GM23338 (cell line): ENCODE results near the gene CENPO. TPM values are rescaled to one million over a fixed set of nuclear protein-coding genes. Genes with fewer than 3 reads are reported as not detected.

Experiments used
- ATAC-seq: fragments of 200-7000 bp; cut with Tn5 transposase; 3 replicates; pipeline ENCODE4 v1.9.1; 2020
- DNase-seq: peaks from one replicate; pipeline ENCODE4 v3.0.0-alpha.2; 2015; ENCODE audit warnings: low spot score
- H2AFZ ChIP-seq: fragments of 200-600 bp; sonication (generic); 2 replicates; pipeline ENCODE4 v1.8.0; 2016; ENCODE audit warnings: antibody characterized with exemption, mild to moderate bottlenecking, moderate library complexity
- H3F3A ChIP-seq: fragments of 200-600 bp; sonication (generic); replicated peaks from 2 replicates; pipeline ENCODE4 v1.8.0; 2017; ENCODE audit warnings: antibody characterized with exemption, mixed run types, low read depth
- H3K27ac ChIP-seq: fragments of 200-600 bp; sonication (generic); 2 replicates; pipeline ENCODE4 v1.6.1; 2016; ENCODE audit warnings: low read depth
- H3K27me3 ChIP-seq: fragments of 200-600 bp; sonication (generic); 2 replicates; pipeline ENCODE4 v1.8.0; 2016; ENCODE audit warnings: mild to moderate bottlenecking, mixed run types, moderate library complexity; ENCODE audit not compliant: insufficient read depth
- H3K36me3 ChIP-seq: fragments of 200-600 bp; sonication (generic); 2 replicates; pipeline ENCODE4 v1.8.0; 2016; ENCODE audit warnings: mild to moderate bottlenecking; ENCODE audit not compliant: insufficient read depth
- H3K4me1 ChIP-seq: fragments of 200-600 bp; sonication (generic); 2 replicates; pipeline ENCODE4 v1.8.0; 2016; ENCODE audit warnings: mild to moderate bottlenecking, moderate library complexity; ENCODE audit not compliant: insufficient read depth
- H3K4me2 ChIP-seq: fragments of 200-600 bp; sonication (generic); 2 replicates; pipeline ENCODE4 v1.7.1; 2017; ENCODE audit warnings: mixed run types
- H3K4me3 ChIP-seq: fragments of 200-600 bp; sonication (generic); 2 replicates; pipeline ENCODE4 v1.6.1; 2016; ENCODE audit warnings: mixed run types
- H3K79me2 ChIP-seq: fragments of 200-600 bp; sonication (generic); replicated peaks from 2 replicates; pipeline ENCODE4 v1.8.0; 2017; ENCODE audit warnings: mild to moderate bottlenecking; ENCODE audit not compliant: insufficient read depth
- H3K9me2 ChIP-seq: fragments of 200-600 bp; sonication (generic); 2 replicates; pipeline ENCODE4 v1.8.0; 2017; ENCODE audit not compliant: insufficient read depth
- H4K20me1 ChIP-seq: fragments of 200-600 bp; sonication (generic); replicated peaks from 2 replicates; pipeline ENCODE4 v1.8.0; 2017; ENCODE audit warnings: mild to moderate bottlenecking; ENCODE audit not compliant: insufficient read depth
- H3K27ac Mint-ChIP-seq: 2 replicates; pipeline ENCODE4 v1.8.0; 2020; ENCODE audit warnings: inconsistent platforms, mild to moderate bottlenecking, moderate library complexity, mixed read lengths
- H3K27me3 Mint-ChIP-seq: 3 replicates; pipeline ENCODE4 v1.8.0; 2022; ENCODE audit warnings: low read depth, mild to moderate bottlenecking, moderate library complexity, mixed read lengths, inconsistent platforms; ENCODE audit not compliant: insufficient read depth, poor library complexity
- H3K36me3 Mint-ChIP-seq: 3 replicates; pipeline ENCODE4 v1.8.0; 2021; ENCODE audit warnings: low read depth, mild to moderate bottlenecking, inconsistent platforms, moderate library complexity, mixed read lengths
- H3K4me1 Mint-ChIP-seq: 3 replicates; pipeline ENCODE4 v1.8.0; 2020; ENCODE audit warnings: mild to moderate bottlenecking, inconsistent platforms, mixed read lengths
- H3K4me3 Mint-ChIP-seq: 3 replicates; pipeline ENCODE4 v1.8.0; 2021; ENCODE audit warnings: moderate library complexity, mild to moderate bottlenecking, inconsistent platforms, mixed read lengths
- H3K9me3 Mint-ChIP-seq: 3 replicates; pipeline ENCODE4 v1.8.0; 2020; ENCODE audit warnings: moderate library complexity, mild to moderate bottlenecking, inconsistent platforms, mixed read lengths
- CREB1 ChIP-seq: fragments of 250-450 bp; sonication (Bioruptor Pico); IDR thresholded peaks from 2 replicates; pipeline ENCODE4 v1.5.0; 2020; ENCODE audit warnings: low read depth, mild to moderate bottlenecking, moderate library complexity
- EZH2 ChIP-seq: fragments of 200-600 bp; sonication (generic); IDR thresholded peaks from one replicate; pipeline ENCODE4 v1.8.0; 2017; ENCODE audit warnings: antibody characterized with exemption, mild to moderate bottlenecking, low read depth; ENCODE audit not compliant: unreplicated experiment
- EZH2phosphoT487 ChIP-seq: fragments of 200-600 bp; sonication (generic); IDR thresholded peaks from one replicate; pipeline ENCODE4 v1.8.1; 2018; ENCODE audit warnings: antibody characterized with exemption; ENCODE audit not compliant: unreplicated experiment
- JUNB ChIP-seq: IDR thresholded peaks from one replicate; pipeline ENCODE4 v1.6.1; 2016; ENCODE audit warnings: antibody characterized with exemption; ENCODE audit not compliant: unreplicated experiment
- POLR2AphosphoS5 ChIP-seq: IDR thresholded peaks from 2 replicates; pipeline ENCODE4 v1.6.1; 2016; ENCODE audit warnings: antibody characterized with exemption, low read depth
- STAT1 ChIP-seq: IDR thresholded peaks from one replicate; pipeline ENCODE4 v1.6.1; 2016; ENCODE audit warnings: antibody characterized with exemption; ENCODE audit not compliant: unreplicated experiment
- ZNF331 ChIP-seq: fragments of 250-450 bp; sonication (Bioruptor Pico); IDR thresholded peaks from 2 replicates; pipeline ENCODE4 v1.5.0; 2020; ENCODE audit warnings: low read depth, mild to moderate bottlenecking, moderate library complexity
- polyA plus RNA-seq: library from polyadenylated mRNA; unstranded; fragments of >200 nt; fragmentation: Nextera tagmentation; extraction: Ambion mirVana; gene quantifications from 2 replicates; pipeline ENCODE4 v1.2.1, GENCODE V29; 2016
- total RNA-seq: library from RNA; depleted of rRNA; stranded (reverse); fragments of >200 nt; shearing (Covaris generic); gene quantifications from 2 replicates; pipeline ENCODE4 v1.2.3, GENCODE V29; 2014
- TF ChIP-seq, protein P1 (sequence below): fragments of 250-450 bp; sonication (Bioruptor Pico); IDR thresholded peaks from 2 replicates; pipeline ENCODE4 v1.5.0; 2020; ENCODE audit warnings: mild to moderate bottlenecking, moderate library complexity
- TF ChIP-seq, protein P2 (sequence below): IDR thresholded peaks from one replicate; pipeline ENCODE4 v1.6.1; 2018; ENCODE audit warnings: antibody characterized with exemption; ENCODE audit not compliant: unreplicated experiment
- TF ChIP-seq, protein P3 (sequence below), 2 experiments: fragments of 200-600 bp in 1 of 2; sonication (generic) in 1 of 2; conservative IDR thresholded peaks; 2 replicates each; pipeline versions ENCODE4 v1.5.1 to v1.6.1; 2016 to 2017; ENCODE audit warnings: antibody characterized with exemption in 2 of 2, low read depth in 2 of 2, mild to moderate bottlenecking in 2 of 2, moderate library complexity in 1 of 2

CENPO gene
- total and polyA plus RNA-seq, 2 experiments from 2014 or later = 27.0 to 44.7 TPM

DNA sequence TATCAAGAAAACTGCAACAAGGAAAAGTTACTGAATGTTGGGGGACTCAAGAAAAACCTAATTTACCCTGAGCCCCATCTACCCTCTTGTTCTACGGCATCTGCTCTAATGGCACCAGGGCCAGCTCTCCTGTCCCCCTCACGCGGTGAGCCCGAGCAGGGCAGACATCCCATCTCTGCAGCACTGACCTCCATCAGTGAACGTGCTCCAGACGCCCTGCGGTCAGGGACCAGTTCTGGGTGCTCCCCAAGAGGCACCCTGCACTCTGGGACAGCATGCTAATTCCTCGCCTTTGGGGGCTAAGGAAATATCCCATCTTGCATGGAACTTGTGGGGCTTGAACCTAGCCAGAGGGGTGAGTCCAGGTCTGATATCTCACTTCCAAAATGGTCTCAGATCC, 43.0 kb downstream of the CENPO start:
- Histone ChIP-seq H3K79me2 (no peaks in the 10 kb centered on the region), H3K27me3 (no peaks in the 10 kb centered on the region), H3K4me2 (no peak overlapping the region), H2AFZ (no peak overlapping the region), H4K20me1 (no peaks in the 10 kb centered on the region), H3K36me3 (no peaks in the 10 kb centered on the region), H3K9me2 (no peaks in the 10 kb centered on the region), H3K27ac (no peak overlapping the region), H3K4me1 (0 out of 2 replicates have a peak, but pooled peaks cover 3% of the 10 kb centered on the region), H3F3A (no peaks in the 10 kb centered on the region), H3K4me3 (no peak overlapping the region)
- H3K27me3 Mint-ChIP-seq = peaks cover 9% of the 10 kb centered on the region
- DNase-seq (no peak), ATAC-seq (no peak)
- H3K36me3 Mint-ChIP-seq = peaks cover 44% of the 10 kb centered on the region
- no peak overlapping the region for H3K27ac Mint-ChIP-seq
- no peak overlapping the region for H3K4me3 Mint-ChIP-seq
- TF ChIP-seq, protein P1, sequence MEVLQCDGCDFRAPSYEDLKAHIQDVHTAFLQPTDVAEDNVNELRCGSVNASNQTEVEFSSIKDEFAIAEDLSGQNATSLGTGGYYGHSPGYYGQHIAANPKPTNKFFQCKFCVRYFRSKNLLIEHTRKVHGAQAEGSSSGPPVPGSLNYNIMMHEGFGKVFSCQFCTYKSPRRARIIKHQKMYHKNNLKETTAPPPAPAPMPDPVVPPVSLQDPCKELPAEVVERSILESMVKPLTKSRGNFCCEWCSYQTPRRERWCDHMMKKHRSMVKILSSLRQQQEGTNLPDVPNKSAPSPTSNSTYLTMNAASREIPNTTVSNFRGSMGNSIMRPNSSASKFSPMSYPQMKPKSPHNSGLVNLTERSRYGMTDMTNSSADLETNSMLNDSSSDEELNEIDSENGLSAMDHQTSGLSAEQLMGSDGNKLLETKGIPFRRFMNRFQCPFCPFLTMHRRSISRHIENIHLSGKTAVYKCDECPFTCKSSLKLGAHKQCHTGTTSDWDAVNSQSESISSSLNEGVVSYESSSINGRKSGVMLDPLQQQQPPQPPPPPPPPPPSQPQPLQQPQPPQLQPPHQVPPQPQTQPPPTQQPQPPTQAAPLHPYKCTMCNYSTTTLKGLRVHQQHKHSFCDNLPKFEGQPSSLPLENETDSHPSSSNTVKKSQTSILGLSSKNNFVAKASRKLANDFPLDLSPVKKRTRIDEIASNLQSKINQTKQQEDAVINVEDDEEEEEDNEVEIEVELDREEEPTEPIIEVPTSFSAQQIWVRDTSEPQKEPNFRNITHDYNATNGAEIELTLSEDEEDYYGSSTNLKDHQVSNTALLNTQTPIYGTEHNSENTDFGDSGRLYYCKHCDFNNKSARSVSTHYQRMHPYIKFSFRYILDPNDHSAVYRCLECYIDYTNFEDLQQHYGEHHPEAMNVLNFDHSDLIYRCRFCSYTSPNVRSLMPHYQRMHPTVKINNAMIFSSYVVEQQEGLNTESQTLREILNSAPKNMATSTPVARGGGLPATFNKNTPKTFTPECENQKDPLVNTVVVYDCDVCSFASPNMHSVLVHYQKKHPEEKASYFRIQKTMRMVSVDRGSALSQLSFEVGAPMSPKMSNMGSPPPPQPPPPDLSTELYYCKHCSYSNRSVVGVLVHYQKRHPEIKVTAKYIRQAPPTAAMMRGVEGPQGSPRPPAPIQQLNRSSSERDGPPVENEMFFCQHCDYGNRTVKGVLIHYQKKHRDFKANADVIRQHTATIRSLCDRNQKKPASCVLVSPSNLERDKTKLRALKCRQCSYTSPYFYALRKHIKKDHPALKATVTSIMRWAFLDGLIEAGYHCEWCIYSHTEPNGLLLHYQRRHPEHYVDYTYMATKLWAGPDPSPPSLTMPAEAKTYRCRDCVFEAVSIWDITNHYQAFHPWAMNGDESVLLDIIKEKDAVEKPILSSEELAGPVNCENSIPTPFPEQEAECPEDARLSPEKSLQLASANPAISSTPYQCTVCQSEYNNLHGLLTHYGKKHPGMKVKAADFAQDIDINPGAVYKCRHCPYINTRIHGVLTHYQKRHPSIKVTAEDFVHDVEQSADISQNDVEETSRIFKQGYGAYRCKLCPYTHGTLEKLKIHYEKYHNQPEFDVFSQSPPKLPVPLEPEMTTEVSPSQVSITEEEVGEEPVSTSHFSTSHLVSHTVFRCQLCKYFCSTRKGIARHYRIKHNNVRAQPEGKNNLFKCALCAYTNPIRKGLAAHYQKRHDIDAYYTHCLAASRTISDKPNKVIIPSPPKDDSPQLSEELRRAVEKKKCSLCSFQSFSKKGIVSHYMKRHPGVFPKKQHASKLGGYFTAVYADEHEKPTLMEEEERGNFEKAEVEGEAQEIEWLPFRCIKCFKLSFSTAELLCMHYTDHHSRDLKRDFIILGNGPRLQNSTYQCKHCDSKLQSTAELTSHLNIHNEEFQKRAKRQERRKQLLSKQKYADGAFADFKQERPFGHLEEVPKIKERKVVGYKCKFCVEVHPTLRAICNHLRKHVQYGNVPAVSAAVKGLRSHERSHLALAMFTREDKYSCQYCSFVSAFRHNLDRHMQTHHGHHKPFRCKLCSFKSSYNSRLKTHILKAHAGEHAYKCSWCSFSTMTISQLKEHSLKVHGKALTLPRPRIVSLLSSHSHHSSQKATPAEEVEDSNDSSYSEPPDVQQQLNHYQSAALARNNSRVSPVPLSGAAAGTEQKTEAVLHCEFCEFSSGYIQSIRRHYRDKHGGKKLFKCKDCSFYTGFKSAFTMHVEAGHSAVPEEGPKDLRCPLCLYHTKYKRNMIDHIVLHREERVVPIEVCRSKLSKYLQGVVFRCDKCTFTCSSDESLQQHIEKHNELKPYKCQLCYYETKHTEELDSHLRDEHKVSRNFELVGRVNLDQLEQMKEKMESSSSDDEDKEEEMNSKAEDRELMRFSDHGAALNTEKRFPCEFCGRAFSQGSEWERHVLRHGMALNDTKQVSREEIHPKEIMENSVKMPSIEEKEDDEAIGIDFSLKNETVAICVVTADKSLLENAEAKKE = no peak
- TF ChIP-seq STAT1 = no peak
- TF ChIP-seq JUNB = no peak
- TF ChIP-seq EZH2phosphoT487 = no peak
- no peak for TF ChIP-seq POLR2AphosphoS5
- H3K4me1 Mint-ChIP-seq = peaks cover 24% of the 10 kb centered on the region
- no peaks in the 10 kb centered on the region for H3K9me3 Mint-ChIP-seq

DNA sequence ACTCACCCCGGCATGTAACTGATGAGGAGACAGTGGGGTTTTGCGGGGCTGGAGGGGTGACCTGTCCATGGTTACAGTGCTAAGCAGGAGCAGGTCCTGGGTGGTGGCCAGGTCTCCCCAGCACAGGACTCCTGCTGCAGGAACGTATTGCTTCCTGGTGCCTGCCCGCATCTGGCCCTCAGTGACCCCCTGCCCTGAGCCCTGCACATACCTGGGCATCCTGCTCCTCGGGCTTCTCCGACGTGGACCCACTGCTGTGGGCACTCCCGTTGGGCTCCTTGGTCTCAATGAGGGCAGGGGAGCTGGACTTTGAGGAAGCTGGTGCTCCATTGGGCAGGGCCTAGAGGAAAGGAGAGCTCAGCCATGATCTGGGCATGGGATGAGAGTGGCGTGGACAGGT, 43.5 kb downstream of the CENPO start:
- Histone ChIP-seq H3K4me2 (no peak overlapping the region), H2AFZ (no peak overlapping the region), H3K4me3 (no peak overlapping the region), H4K20me1 (no peaks in the 10 kb centered on the region), H3K27me3 (no peaks in the 10 kb centered on the region), H3K36me3 (no peaks in the 10 kb centered on the region), H3K9me2 (no peaks in the 10 kb centered on the region), H3K4me1 (0 out of 2 replicates have a peak, but pooled peaks cover 3% of the 10 kb centered on the region), H3K79me2 (no peaks in the 10 kb centered on the region), H3F3A (no peaks in the 10 kb centered on the region), H3K27ac (no peak overlapping the region)
- Mint-ChIP-seq H3K27me3 (peaks cover 10% of the 10 kb centered on the region), H3K36me3 (peaks cover 40% of the 10 kb centered on the region), H3K9me3 (no peaks in the 10 kb centered on the region), H3K4me1 (peaks cover 24% of the 10 kb centered on the region), H3K27ac (no peak overlapping the region), H3K4me3 (no peak overlapping the region)
- no peak for ATAC-seq
- no peak for DNase-seq
- TF ChIP-seq, protein P2, sequence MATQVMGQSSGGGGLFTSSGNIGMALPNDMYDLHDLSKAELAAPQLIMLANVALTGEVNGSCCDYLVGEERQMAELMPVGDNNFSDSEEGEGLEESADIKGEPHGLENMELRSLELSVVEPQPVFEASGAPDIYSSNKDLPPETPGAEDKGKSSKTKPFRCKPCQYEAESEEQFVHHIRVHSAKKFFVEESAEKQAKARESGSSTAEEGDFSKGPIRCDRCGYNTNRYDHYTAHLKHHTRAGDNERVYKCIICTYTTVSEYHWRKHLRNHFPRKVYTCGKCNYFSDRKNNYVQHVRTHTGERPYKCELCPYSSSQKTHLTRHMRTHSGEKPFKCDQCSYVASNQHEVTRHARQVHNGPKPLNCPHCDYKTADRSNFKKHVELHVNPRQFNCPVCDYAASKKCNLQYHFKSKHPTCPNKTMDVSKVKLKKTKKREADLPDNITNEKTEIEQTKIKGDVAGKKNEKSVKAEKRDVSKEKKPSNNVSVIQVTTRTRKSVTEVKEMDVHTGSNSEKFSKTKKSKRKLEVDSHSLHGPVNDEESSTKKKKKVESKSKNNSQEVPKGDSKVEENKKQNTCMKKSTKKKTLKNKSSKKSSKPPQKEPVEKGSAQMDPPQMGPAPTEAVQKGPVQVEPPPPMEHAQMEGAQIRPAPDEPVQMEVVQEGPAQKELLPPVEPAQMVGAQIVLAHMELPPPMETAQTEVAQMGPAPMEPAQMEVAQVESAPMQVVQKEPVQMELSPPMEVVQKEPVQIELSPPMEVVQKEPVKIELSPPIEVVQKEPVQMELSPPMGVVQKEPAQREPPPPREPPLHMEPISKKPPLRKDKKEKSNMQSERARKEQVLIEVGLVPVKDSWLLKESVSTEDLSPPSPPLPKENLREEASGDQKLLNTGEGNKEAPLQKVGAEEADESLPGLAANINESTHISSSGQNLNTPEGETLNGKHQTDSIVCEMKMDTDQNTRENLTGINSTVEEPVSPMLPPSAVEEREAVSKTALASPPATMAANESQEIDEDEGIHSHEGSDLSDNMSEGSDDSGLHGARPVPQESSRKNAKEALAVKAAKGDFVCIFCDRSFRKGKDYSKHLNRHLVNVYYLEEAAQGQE = no peak
- TF ChIP-seq, protein P3, sequence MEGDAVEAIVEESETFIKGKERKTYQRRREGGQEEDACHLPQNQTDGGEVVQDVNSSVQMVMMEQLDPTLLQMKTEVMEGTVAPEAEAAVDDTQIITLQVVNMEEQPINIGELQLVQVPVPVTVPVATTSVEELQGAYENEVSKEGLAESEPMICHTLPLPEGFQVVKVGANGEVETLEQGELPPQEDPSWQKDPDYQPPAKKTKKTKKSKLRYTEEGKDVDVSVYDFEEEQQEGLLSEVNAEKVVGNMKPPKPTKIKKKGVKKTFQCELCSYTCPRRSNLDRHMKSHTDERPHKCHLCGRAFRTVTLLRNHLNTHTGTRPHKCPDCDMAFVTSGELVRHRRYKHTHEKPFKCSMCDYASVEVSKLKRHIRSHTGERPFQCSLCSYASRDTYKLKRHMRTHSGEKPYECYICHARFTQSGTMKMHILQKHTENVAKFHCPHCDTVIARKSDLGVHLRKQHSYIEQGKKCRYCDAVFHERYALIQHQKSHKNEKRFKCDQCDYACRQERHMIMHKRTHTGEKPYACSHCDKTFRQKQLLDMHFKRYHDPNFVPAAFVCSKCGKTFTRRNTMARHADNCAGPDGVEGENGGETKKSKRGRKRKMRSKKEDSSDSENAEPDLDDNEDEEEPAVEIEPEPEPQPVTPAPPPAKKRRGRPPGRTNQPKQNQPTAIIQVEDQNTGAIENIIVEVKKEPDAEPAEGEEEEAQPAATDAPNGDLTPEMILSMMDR (conservative IDR thresholded peaks at IDR 0.05; ENCODE audit: low read depth in 2 of 2) = no peak
- TF ChIP-seq CREB1 (CRISPR knock-in tag) (no peak), STAT1 (no peak), EZH2 (no peak), ZNF331 (no peak)
